RWPE2 (cell line): ENCODE results near the gene CCDC124.

Experiments
- ATAC-seq: fragments of 200-7000 bp; cut with Tn5 transposase; 3 replicates; pipeline ENCODE4 v1.9.1; 2021; ENCODE audit warnings: low read depth
- DNase-seq: peaks from one replicate; pipeline ENCODE4 v3.0.0-alpha.2; 2020; ENCODE audit warnings: low spot score
- H3K27ac ChIP-seq: fragments of 450-650 bp; 2 replicates; pipeline ENCODE4 v1.5.1; 2017; ENCODE audit warnings: mild to moderate bottlenecking; ENCODE audit not compliant: poor library complexity, severe bottlenecking
- H3K27me3 ChIP-seq: fragments of 250-450 bp; sonication (Bioruptor Pico); 2 replicates; pipeline ENCODE4 v1.5.1; 2021; ENCODE audit warnings: mild to moderate bottlenecking, moderate library complexity; ENCODE audit not compliant: insufficient read depth, poor library complexity, severe bottlenecking
- H3K36me3 ChIP-seq: fragments of 250-450 bp; sonication (Bioruptor Pico); 2 replicates; pipeline ENCODE4 v1.5.1; 2020; ENCODE audit warnings: low read depth, mild to moderate bottlenecking, moderate library complexity
- H3K4me1 ChIP-seq: fragments of 250-450 bp; sonication (Bioruptor Pico); 2 replicates; pipeline ENCODE4 v1.5.1; 2021; ENCODE audit warnings: mild to moderate bottlenecking, moderate library complexity; ENCODE audit not compliant: insufficient read depth, poor library complexity, severe bottlenecking
- H3K4me3 ChIP-seq: fragments of 250-450 bp; sonication (Bioruptor Pico); 2 replicates; pipeline ENCODE4 v1.5.1; 2021; ENCODE audit warnings: mild to moderate bottlenecking, moderate library complexity; ENCODE audit not compliant: severe bottlenecking
- H3K9me3 ChIP-seq: fragments of 250-450 bp; sonication (Bioruptor Pico); 2 replicates; pipeline ENCODE4 v1.5.1; 2021; ENCODE audit warnings: mild to moderate bottlenecking, moderate library complexity; ENCODE audit not compliant: severe bottlenecking
- CTCF ChIP-seq: fragments of 450-650 bp; IDR thresholded peaks from one replicate; pipeline ENCODE4 v1.5.1; 2017; ENCODE audit warnings: mild to moderate bottlenecking, moderate library complexity; ENCODE audit not compliant: poor library complexity, severe bottlenecking

Gene CCDC124

GRCh38 chr19:17954401-17954800, 21.6 kb downstream of the CCDC124 start:
- no peak overlapping the region for H3K4me3 ChIP-seq
- H3K9me3 ChIP-seq: no peaks in the 10 kb centered on the region
- H3K36me3 ChIP-seq: no peaks in the 10 kb centered on the region
- TF ChIP-seq CTCF: no peak
- H3K27ac ChIP-seq: no peak overlapping the region
- DNase-seq: no peak
- H3K27me3 ChIP-seq: peaks cover 52% of the 10 kb centered on the region
- no peak for ATAC-seq
- H3K4me1 ChIP-seq: no peaks in the 10 kb centered on the region

- Histone ChIP-seq H3K9me3 (no peaks in the 10 kb centered on the region), H3K27ac (no peak overlapping the region), H3K4me3 (no peak overlapping the region), H3K4me1 (no peaks in the 10 kb centered on the region), H3K27me3 (peaks cover 23% of the 10 kb centered on the region), H3K36me3 (no peaks in the 10 kb centered on the region)
- no peak for TF ChIP-seq CTCF
- DNase-seq: no peak
- ATAC-seq: no peak
These were observed 24.5 kb downstream of the CCDC124 start for GRCh38 chr19:17957149-17957849.

GRCh38 chr19:17957885-17958284, 25.1 kb downstream of the CCDC124 start:
- ATAC-seq: no peak
- no peak for DNase-seq
- TF ChIP-seq CTCF: no peak
- Histone ChIP-seq H3K27me3 (peaks cover 17% of the 10 kb centered on the region), H3K4me1 (no peaks in the 10 kb centered on the region), H3K4me3 (no peak overlapping the region), H3K27ac (no peak overlapping the region), H3K36me3 (no peaks in the 10 kb centered on the region), H3K9me3 (no peaks in the 10 kb centered on the region)

GRCh38 chr19:17963936-17964691, 31.3 kb downstream of the CCDC124 start:
- Histone ChIP-seq H3K36me3 (no peaks in the 10 kb centered on the region), H3K27ac (no peak overlapping the region), H3K27me3 (peaks cover 22% of the 10 kb centered on the region), H3K9me3 (no peaks in the 10 kb centered on the region), H3K4me3 (no peak overlapping the region), H3K4me1 (no peaks in the 10 kb centered on the region)
- DNase-seq (no peak), ATAC-seq (no peak)
- TF ChIP-seq CTCF: no peak
